Dedifferentiated amniotic fluid mesenchymal stem cell (primary cell): ENCODE measurements around the gene NUDT19.
"Not testable (repeated sequence)": the region's sequence is repeated elsewhere in the genome, so short reads cannot be mapped to it uniquely, and the experiment has no call there.

Source experiments
- DNase-seq: peaks from one replicate; pipeline ENCODE4 v3.0.0-alpha.2; 2016; ENCODE audit errors: extremely low spot score

The NUDT19 gene

DNA sequence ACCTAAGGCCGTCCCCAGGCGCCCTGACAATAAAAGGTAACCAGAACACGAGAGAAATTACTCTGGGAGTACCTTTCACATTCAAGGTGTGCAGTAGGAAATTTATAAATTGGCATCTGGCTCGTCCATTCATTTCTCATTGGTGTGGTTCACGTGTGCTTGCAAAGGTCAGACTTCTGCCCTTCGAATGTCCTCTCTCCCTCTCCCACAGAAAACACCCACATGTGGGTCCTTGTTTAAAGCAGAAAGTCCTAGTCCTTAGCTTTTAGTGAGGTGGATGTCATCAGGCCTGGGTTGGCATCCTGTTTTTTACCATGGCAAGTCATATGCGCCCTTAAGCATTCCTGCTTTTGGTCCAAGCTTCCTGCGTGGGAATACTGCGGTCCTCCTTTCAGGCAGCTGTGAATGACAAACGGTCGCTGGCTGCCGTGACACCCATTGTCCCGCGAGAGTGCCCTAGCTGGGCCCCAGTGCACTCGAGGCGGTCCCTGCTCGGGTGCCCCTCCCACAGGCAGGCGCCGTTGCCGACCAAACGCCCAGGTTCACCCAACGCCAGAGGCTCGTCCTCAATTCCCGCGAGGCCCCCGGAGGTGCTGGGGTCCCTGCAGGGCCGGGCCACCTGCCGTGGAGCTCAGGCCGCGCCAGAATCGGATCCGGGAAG is at the start of gene NUDT19:
Gene NUDT19, plus strand, starts transcription at position 531 of the 661 bp plus-strand sequence. CDS start 140 bp downstream, outside the sequence.
- peak; percentile 74 for DNase-seq

GRCh38 chr19:32642771-32643170 is 48.9 kb upstream of the NUDT19 start:
- DNase-seq = no peak

DNA sequence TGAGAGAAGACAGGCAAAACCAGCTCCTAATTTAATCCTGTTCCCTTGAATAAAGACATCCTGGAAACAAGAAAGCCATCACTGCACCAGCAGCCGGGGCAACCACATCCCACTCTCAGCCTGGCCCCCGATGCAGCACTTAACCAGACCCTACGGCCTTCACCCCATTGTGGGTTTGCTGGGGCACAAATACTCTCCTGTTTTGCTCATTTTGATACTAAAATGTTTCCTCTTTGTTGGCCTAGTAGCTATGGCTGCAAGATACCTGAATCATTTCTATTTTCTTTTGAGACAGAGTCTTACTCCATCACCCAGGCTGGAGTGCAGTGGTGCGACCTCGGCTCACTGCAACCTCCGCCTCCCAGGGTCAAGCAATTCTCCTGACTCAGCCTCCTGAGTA is 45.1 kb upstream of the NUDT19 start:
- DNase-seq = no peak

DNA sequence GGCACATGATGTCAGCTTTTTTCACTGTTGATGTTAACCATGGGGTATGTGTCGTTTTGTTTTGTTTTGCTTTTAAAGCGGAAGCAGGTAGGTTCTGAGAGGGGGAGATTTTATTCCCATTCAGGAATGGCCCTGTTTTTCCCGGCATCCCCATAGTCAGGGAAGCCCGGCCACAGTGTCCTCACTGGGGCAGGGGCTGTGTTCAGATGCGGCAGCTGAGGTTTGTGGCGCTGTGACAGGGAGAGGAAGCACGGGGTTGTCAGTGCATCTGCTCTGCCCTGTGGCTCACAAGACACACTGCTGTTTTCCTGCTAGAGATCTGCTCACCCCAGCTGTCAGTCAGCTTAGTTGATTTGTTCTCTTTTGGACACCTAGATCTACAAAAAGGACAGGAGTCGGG is 44.3 kb upstream of the NUDT19 start:
- DNase-seq = no peak

GRCh38 chr19:32649751-32650150 is 41.9 kb upstream of the NUDT19 start:
- DNase-seq = no peak

DNA sequence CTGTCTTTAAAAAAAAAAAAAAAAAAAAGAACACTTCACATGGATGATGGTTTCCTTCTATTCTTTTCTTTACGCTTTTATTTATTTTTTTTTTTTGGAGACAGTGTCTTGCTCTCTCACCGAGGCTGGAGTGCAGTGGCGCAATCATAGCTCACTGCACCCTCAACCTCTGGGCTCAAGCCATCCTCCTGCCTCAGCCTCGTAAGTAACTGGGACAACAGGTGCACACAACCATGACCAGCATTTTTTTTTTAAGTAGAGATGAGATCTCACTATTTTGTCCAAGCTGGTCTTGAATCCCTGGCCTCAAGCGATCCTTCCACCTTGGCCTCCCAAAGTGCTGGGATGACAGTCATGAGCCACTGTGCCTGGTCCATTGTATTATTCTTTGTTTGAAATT is 41.0 kb upstream of the NUDT19 start:
- no peak for DNase-seq

- no peak for DNase-seq
These were observed 39.9 kb upstream of the NUDT19 start for GRCh38 chr19:32651729-32652140.

DNA sequence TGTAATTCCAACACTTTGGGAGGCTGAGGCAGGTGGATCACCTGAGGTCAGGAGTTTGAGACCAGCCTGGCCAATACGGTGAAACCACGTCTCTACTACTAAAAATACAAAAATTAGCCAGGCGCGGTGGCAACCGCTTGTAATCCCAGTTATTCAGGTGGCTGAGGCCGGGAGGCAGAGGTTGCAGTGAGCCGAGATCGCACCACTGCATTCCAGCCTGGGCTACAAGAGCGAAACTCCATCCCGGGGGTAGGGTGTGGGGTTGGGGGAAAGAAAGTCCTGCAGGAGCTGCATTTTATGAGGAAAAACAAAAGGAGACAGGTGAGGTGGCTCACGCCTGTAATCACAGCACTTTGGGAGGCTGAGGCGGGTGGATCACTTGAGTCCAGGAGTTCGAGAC is 39.3 kb upstream of the NUDT19 start:
- DNase-seq = not testable (repeated sequence)

GRCh38 chr19:32652894-32653598 is 38.6 kb upstream of the NUDT19 start:
- DNase-seq = no peak

DNA sequence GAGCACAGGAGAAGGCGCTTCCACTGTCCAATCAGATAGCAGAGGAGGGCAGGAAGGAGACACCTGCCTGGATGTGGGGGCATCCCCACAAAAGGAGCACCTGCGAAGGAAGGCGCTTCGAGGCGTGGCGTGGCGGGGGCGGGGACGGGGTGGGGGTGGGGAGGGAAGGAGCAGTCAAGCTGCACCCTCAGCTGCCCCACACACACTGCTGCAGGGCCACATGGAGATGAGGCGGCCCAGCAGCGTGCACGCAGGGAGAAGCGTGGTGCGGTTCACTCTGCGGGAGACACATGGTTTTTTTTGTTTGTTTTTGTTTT is 38.1 kb upstream of the NUDT19 start:
- DNase-seq = no peak

GRCh38 chr19:32656379-32656778 is 35.2 kb upstream of the NUDT19 start:
- DNase-seq = not testable (repeated sequence)

DNA sequence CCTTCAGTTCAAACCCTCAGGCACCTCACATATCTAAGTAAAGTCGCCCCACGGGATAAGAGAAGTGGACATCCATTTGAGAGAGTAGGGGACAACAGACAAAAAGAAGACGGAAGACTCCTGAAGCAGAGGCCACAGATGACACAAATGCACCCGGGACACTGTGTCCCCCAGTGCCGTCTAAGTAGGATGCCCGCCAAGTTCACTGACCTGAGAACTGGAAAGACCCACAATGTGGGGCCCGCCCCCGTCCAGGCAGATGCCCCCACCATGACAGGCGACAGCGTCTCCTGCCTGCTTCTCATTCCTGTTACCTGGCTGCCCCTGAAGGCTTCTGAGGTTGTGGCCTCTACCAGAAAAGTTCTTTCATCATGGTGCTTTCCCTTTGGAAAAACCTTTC is 33.5 kb upstream of the NUDT19 start:
- no peak for DNase-seq

DNA sequence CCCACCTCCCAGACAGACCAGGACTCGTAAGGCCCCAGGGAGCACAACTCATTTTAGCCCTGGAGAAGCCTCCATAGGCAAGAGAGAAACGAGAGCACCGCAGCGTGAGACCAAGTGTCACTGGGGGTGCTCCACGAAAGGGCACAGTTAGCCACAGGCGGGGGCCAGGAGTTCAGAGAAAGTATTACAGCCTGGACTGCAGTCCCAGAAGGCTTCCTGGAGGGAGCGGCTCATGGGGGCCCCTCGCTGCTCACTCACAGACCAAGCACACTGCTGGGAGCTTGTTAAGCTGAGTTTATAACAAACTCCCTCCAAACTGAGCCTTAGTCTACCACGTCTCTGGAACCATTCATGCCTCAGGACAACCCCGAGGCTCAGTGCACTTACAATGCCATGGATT is 33.1 kb upstream of the NUDT19 start:
- DNase-seq = no peak

GRCh38 chr19:32661318-32661717 is 30.3 kb upstream of the NUDT19 start:
- no peak for DNase-seq

- no peak for DNase-seq
These were observed 29.4 kb upstream of the NUDT19 start for GRCh38 chr19:32662186-32662585.

DNA sequence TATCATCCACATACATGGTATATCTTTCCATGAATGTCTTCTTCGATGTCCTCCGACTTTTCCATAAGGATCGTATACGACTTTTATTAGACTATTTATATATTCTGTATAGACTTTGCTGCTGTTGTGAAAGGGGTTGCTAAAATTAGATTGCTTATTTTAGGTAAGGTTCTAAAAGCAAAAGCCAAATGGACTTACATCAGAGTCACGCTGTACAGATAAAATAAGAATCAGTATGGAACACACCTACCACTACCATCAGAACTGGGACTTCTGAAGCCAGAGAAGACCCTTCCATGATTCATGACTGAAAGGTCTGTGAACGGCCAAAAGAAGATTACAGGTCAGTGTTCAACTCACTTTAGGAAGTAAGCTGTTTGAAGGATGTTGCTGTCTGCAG is 25.5 kb upstream of the NUDT19 start:
- no peak for DNase-seq

- no peak for DNase-seq
These were observed 22.3 kb upstream of the NUDT19 start for GRCh38 chr19:32669310-32669709.

DNA sequence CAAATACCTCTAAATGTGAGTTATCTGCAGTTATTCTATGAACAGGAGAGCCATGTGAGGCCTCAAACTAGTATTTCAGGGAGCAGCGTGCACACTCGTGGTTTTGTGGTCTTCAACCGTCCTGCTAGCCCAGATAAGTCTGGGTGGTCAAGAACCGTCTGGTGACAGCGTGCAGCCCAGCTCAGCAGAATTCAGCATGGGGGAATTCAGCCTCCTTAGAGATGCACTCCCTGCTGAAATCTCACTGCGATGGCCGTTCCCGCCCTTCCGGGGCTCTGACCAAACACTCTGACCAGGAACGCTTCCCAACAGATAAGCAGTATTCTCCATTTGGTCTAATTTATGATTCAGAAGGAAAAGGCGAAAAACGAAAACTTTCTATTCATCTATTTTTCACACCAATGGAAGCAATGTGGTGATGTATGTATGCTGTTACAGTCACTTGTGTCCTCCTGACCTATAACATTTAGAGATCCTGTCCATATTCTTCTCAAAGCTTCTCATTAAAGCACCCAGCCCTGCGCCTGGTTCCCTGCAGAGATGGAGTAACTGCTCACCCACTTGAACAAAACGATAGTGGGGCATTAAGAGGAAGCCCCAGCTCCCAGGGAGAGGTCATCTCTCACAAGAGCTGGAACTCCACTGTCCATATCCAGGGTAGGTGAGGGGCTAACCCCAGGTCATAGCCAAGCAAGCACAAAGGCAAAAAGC is 19.6 kb upstream of the NUDT19 start:
- no peak for DNase-seq

DNA sequence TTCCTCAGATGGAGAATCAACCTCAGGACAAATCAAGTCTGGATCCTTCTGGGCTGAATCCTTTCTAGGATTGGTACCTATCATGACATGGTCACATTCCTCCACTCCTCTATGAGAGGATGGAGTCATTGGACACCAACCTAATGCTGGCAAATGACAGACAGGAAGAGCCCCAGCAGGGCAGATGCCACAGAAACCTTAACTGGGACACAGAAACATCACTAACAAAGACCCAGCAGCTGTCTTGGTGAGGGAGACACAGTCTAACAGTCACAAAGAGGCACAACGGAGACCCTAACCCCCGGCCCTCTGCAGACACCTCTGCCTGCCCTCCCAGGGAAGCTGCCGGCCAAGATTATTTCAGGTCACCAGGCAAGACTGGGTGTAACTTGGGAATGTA is 18.8 kb upstream of the NUDT19 start:
- no peak for DNase-seq

GRCh38 chr19:32673573-32673972 is 18.0 kb upstream of the NUDT19 start:
- no peak for DNase-seq

DNA sequence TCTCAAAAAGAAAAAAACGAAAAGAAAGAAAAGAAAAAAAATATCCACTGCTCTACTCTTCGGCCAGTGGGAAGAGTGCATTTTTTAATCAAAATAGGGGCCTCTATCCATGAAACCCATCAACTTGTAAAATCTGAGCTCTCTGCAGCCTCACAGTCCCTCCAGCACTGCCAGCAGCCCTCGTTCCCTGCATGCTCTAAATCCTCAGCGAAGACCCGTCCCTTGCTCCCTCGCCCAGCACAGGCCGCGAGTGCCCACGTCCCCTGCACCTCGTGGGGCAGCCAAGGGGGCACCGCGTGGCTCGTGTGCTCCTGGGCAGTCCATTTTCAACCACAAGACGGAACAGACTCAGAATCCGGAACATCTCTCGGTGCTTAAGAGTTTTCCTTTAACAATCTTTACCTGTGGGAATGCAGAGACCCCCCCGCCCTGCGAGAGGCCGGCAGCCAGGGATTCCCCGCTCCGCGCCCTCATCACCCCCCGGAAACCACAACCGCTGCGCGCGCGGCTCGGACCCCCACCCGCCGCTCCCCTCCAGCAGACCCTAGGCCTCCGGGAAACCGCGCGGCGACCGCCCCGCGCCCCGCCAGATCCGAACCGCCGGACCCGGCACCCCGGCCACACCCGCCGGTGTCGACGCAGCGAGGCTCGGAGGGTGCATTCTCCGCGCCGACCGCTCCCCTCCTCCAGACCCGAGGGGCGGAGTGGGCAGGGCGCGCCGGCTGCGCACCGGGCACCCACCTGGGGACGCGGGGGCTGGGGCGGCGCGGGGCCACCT is 17.3 kb upstream of the NUDT19 start:
- DNase-seq = no peak
